ENCODE results near the gene ZNF385B.

GRCh38 chr2:179900655-179901054 is 39.2 kb upstream of the ZNF385B start:
- TF ChIP-seq CTCF (IDR thresholded peaks at IDR 0.05; ENCODE audit: poor library complexity, severe bottlenecking), result no peak
- no peak for TF ChIP-seq POLR2AphosphoS5 (IDR thresholded peaks at IDR 0.05)
- TF ChIP-seq SMC3 (conservative IDR thresholded peaks at IDR 0.05; ENCODE audit: poor library complexity), result no peak
- no peak for TF ChIP-seq EP300 (conservative IDR thresholded peaks at IDR 0.05; ENCODE audit: poor library complexity, severe bottlenecking)
- TF ChIP-seq TAF1 (IDR thresholded peaks at IDR 0.05; ENCODE audit: low read depth), result no peak
- no peak for TF ChIP-seq REST (IDR thresholded peaks at IDR 0.05; ENCODE audit: borderline replicate concordance)
- no peak for TF ChIP-seq EZH2 (IDR thresholded peaks at IDR 0.05; ENCODE audit: borderline replicate concordance, insufficient read depth, low read length, poor library complexity, severe bottlenecking)

Measured in neural cell (in vitro differentiated cells).